NCI-H187 (cell line): Measurements from ENCODE around the gene HSF5.
"Not testable (repeated sequence)": the region's sequence is repeated elsewhere in the genome, so short reads cannot be mapped to it uniquely, and the experiment has no call there.

ENCODE experiments used
- DNase-seq, 2 experiments: peaks; one replicate each; lab custom pipeline; 2025; lab: John Stamatoyannopoulos, UW

Gene HSF5

DNA sequence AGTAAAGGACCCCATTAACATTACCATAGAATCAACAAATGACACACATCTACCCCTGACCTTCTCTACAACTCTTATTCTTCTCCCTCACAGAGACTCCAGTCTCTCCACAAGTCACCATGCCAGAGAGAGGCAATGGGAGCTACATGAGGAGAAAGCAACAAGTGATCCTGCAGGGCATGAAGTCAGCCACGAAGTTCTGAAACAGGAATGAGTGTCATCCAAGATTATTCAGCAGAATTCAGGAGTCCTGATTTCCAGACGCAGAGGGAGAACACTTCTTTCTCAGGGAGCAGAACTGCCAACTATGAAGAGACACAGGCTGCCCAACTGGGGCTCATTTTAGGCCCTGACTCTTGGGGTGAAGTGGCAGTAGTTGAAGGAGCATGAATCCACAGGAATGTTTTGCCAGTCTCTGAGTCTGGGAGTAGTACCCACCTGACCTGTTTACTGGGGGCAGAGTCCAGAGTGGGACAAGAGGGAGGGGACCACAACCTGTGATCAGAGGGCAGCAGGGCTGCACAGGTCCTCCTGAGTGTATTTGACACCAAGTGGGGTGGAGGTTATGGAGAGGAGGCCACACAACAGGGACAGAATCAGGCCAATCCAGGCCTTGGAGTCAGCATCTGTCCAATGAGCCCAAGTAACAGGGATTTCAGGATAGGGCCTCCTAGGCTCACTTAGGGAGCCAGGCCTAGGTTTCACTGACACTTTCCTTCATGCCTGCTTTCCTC lies 28.6 kb upstream of the HSF5 start:
- no peak for DNase-seq

DNA sequence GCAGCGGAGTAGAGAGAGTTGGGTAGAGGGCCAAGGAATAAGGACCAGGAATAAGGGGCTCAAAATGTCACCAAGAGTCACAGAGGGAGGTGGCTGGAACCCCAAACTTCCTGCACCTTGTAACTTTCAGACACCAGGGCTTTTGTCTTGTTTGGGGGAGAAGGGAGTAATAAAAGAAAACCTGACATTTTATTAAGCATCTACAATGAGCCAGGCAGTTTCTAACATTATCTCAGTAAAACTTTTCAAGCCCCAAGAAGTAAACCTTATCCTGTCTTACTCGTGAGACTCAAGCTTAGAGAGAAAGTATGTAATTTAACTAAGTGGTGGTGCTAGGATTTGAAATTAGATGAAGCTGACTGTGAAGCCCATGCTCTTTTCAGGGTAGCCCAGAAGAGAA lies 27.1 kb upstream of the HSF5 start:
- no peak for DNase-seq

DNA sequence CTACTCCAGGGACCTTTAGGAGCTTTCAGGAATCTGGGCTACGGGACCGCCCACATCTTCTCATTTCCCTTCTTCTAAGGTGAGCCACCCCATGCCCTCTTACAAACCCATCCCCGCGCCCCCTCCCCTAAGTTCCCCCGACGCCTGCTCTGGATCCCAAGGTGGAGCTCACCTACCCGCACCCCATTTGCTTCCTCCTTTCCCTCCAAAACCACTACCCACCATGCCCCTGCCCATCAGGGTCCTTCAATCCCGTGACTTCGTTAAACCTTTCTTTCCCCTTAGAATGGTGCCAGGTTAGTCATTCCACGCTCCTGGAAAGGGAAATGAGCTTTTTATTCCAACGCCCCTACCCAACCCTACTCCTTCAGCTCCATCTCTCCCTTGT lies 26.6 kb upstream of the HSF5 start:
- no peak for DNase-seq

DNA sequence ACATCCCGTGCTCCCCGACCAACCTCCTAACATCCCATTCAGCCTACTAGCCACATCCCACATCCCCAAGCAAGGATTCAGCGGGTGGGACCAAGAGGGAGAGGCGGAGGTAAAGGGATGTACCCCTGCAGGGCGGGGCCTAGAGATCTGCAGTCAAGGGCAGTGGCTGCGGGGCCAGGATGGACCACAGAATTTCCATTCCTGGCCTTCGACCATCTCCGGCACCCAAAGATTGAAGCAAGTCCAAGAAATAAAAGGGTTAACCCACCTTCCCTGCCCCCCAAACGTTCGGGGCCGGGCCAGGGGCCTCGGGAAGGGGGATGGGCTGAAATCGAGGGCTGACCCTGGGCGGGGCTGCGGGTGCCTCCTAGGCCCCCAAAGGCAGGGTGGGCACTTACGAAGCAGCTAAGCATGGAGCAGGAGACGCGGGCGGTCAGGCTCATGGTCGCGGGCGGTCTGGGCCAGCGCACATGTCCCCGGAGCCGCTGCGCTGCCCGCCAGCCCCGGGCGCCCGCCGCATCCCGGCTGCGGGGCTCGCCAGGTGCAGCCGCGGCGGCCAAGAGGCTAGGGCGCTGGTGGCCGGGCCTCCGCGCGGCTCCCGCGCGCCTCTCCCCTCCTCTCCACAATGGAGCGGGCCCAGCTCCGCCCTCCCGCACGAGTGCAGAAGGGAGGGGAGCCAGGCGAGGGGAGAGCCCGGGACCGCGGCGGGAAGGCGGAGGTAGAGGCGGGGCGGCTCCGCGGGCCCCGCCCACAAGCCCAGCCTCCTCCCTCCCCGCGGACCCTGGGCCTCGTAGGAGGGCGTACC lies 26.0 kb upstream of the HSF5 start, which contains the start of gene MTMR4:
Gene MTMR4 (minus strand): TSS at position 674 of the 805 bp plus-strand sequence. CDS start 231 bp downstream, at position 443.
- DNase-seq = peak; percentile 44 to 86

DNA sequence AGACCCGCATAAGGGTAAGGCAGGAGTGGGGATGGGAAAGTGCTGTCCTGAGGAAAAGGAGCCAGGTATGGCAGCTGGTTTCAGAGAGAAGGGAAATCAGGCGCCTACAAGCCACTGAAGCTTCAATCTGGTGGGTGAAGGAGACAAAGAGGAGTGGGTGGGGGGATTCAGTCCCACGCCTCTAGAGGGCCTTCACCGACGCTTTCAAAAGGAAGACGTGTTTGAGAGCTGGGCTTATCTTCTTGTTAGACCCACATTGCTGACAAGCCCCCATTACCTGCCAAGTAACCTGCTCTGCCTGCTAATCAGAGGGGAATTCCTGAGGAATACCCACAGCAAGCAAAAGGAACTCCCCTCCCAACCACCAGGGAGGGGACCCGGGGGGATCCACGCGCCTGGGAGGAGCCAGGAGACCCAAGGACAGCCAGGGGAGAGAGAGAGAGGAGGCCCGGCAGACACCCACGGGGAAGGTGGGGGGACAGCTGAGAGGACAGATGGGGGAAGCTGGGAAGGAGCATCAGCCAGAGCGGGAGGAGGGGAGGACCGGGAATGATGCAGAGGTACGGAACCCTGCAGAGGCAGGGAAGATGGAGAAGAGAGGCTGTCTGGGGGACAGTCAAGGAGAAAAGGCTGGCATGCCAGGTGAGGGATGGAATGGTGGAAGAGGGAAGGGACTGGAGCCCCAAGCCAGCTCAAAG lies 25.2 kb upstream of the HSF5 start:
- DNase-seq = no peak

DNA sequence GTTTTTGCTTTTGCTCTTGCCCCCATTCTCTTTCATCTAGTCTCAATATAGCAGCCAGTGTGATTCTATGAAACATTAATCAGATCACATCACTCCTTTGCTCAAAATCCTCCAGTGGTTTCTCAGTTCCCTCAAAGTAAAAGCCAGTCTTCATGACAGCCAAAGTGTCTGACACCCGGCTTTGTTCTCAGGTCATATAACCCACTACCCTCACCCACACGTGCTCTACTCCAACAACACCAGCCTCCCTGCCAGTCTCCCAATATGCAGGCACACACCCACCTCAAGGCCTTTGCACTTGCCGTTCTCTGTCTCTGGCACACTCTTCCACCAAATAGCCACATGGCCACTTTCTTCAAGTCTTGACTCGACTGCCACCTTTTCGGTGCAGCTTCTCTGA lies 21.9 kb upstream of the HSF5 start:
- no peak for DNase-seq

DNA sequence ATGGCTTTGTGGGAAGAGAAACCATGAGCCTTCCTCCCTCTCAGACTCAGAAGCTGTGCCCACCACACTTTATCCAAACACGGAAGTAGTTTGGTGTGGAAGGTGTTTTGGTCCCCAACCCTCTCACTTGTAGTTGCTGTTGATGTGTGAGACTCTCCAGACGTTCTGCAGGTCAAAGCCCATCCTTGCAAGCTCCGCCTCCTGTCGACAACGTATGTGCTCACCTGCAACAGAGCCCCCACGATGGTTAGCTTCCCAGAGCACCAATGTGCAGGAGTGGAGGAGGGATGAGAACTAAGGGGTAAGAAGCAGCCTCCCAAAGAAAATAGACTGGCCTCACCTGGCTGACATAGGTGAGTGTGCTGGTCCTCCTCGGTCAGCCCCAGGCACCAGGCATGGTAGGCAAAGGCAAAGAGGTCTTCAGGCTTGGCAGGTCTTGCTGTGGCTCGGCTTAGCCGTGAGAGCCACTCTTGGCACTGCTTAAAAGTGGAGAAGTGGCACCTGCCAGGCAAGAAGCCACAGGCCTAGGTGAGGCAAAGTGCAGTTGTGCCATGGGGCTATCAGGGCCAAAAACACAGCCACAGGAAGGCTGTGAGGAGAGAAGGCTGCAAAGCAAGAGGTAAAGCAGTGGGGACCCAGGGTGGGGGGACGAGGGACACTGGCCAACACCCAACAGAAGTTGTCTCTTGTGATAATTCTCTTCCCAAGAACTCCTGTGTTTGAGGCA lies 20.3 kb upstream of the HSF5 start:
- no peak for DNase-seq

GRCh38 chr17:58507123-58507634 lies 19.0 kb upstream of the HSF5 start:
- DNase-seq = no peak

GRCh38 chr17:58506354-58507080 lies 18.3 kb upstream of the HSF5 start:
- no peak for DNase-seq

GRCh38 chr17:58504826-58505351 lies 16.7 kb upstream of the HSF5 start:
- DNase-seq = no peak

- DNase-seq = no peak
Observed at GRCh38 chr17:58503866-58504265, 15.7 kb upstream of the HSF5 start.

GRCh38 chr17:58503134-58503533 lies 14.9 kb upstream of the HSF5 start:
- DNase-seq = not testable (repeated sequence)

GRCh38 chr17:58501451-58501850 lies 13.2 kb upstream of the HSF5 start:
- no peak for DNase-seq

DNA sequence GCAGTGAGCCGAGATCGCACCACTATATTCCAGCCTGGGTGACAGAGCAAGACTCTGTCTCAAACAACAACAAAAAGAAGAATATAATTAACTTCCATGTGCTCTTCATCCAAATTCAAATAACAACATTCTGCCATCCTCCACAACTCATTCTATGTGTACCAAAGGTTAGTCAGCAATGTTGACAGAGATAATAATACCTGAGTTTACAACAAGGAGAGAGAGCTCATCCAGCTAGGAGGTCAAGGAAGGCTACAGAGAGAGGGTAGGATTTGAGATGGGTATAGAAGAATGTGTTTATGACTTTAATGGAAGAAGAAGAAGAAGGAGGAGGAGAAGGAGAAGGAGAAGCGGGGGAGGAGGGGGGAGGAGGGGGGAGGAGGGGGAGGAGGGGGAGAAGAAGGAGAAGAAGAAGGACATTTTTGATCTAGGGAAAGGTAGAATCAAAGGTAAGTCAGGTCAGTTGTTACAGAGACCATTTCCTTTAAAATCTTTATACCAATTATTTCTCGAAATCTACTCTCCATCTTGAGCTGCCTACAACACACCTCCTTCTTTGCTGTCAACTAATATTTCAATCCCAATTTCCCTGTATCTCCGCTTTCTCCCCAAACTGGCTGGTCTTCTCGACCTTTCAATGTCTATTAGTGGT lies 10.1 kb upstream of the HSF5 start:
- no peak for DNase-seq

- no peak for DNase-seq
Observed at GRCh38 chr17:58493506-58493905, 5.3 kb upstream of the HSF5 start.

DNA sequence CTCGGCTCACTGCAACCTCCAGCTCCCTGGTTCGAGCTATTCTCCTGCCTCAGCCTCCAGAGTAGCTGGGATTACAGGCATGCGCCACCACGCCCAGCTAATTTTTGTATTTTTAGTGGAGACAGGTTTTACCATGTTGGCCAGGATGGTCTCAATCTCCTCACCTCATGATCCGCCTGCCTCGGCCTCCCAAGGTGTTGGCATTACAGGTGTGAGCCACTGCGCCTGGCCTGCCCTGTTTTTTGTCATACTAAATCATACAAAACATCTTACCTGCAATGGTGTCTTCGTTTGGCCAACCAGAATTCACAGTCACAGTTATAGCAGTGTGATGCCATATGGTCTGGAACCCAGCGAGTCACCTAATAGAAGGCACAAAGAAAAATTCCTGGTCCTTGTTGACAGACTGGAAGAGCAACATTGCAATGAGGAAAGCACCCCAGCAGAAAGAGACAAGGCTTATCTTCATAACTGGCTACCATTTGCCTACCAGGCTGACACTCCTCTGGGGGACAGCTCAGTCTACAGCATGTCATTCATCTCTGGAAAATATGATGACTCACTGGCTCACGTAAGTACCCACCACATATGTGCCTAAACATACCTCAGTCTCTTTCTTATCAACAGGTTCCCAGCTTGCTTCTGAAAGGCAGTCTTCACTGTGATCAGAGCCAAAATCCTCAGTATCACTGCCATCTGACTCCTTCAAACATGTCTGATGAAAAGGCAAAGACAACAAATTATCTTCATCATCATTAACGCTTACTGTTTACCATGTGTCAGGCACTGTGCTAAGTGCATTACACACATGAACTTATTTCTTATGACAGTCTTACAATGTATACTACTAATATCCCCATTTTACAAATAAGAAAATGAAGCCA lies 4.3 kb upstream of the HSF5 start:
- no peak for DNase-seq

DNA sequence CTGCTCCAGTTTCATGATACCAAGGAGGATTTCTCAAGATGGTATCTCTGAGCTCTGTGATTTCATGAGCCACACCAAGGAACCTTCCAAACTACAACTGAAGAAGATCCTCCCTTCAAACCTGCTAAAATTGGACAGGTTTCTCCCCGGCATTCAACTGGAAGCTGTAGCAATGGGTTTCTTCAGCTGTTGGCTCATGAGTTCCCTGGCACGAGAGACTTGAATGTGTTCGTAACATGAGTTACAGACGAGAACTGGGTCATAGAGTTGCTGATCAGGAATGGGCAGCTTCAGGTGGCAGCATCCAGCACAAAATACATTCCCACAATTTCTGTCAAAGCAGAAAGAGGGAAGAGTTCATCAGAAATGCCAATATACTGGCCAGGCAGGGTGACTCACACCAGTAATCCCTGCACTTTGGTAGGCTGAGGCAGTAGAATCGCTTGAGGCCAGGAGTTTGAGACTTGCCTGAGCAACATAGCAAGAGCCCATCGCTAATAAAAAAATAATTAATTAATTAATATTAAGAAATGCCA lies 3.4 kb upstream of the HSF5 start:
- DNase-seq = no peak

GRCh38 chr17:58488428-58488890 lies 251 bp upstream of the HSF5 start:
- no peak for DNase-seq

DNA sequence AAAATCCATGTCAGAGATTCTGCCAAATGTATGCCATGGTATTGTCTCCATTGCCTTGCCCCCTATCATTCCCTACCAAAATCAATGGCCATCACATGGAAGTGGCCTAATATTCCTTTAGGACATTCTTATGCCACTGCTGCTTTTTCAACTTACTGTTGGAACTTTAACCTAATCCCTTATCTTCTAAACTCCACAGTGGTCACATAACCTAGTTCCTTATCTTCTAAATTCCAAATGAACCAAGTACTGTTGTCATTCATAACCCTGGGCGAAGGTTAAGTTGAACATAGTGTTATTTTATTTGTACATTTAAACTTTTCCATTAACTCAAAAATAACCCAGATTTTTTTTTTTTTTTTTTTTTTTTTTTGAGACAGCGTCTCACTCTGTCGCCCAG lies 3.6 kb downstream of the HSF5 start:
- DNase-seq = no peak
